ENCODE measurements around the gene PEX6. TPM values are rescaled to one million over a fixed set of nuclear protein-coding genes. Genes with fewer than 3 reads are reported as not detected.

PEX6 gene
- total and polyA plus RNA-seq, 2 of the 13 experiments (the other 11 are each of a cell fraction or from before 2014, with no cell fraction given) = 5.1 to 6.7 TPM

DNA sequence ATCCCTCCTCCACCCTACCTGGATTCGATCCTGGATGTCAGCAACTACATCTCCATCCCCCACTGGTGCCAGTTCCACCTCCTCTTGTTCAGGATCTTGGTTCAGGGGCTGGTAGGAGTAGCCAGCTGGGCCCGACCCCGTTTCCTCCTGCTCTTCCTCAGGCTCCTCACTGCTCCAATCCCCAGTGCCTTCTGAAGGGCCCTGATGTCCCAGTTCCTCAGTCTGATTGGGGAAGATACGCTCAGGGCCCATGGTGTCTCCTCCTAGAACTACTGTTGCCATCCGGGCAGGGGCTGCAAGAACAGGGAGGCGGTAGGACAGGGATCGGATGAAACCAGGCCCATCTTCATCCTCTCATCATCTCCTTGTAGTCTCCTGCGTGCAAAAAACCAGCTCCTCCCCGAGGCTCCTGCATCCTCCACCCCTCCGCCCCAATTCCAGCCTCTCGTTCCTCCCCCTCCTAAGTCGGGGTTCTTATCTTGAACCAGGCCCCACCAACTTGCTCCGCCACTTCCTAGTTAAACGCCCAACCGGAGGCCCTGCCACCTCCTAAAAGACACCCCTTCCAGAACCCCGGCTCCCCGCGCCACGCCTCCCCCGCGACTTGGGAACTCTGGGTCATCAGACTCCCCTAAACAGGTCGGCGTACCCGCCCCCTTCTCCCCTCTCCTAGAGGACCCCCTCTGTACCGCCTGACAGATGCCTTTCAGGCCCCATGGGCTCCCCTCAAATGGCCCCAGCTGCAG is 34.3 kb upstream of the PEX6 start (continued):
- TF ChIP-seq POLR2AphosphoS5 (IDR thresholded peaks at IDR 0.05; ENCODE audit: low read depth, low read length) (peak; percentile 7; the same call in 1 of the 2 replicates), TRIM24 (CRISPR knock-in tag; IDR thresholded peaks at IDR 0.05) (no peak), NFKB2 (CRISPR knock-in tag; IDR thresholded peaks at IDR 0.05; ENCODE audit: borderline replicate concordance) (0 out of 2 replicates have a peak, but pooled peaks have one; percentile 21), ZNF446 (CRISPR knock-in tag; IDR thresholded peaks at IDR 0.05) (0 out of 2 replicates have a peak, but pooled peaks have one; percentile 6), GLI4 (CRISPR knock-in tag; IDR thresholded peaks at IDR 0.05; ENCODE audit: borderline replicate concordance) (0 out of 2 replicates have a peak, but pooled peaks have one; percentile 69), JARID2 (CRISPR knock-in tag; IDR thresholded peaks at IDR 0.05; ENCODE audit: insufficient replicate concordance) (peak; percentile 22), ZNF225 (CRISPR knock-in tag; IDR thresholded peaks at IDR 0.05) (0 out of 2 replicates have a peak, but pooled peaks have one; percentile 39), ZNF772 (CRISPR knock-in tag; IDR thresholded peaks at IDR 0.05) (0 out of 2 replicates have a peak, but pooled peaks have one; percentile 36), ZNF891 (CRISPR knock-in tag; IDR thresholded peaks at IDR 0.05) (0 out of 2 replicates have a peak, but pooled peaks have one; percentile 34), NFATC3 (CRISPR knock-in tag; IDR thresholded peaks at IDR 0.05) (0 out of 2 replicates have a peak, but pooled peaks have one; percentile 18), ZNF788 (CRISPR knock-in tag; IDR thresholded peaks at IDR 0.05; ENCODE audit: borderline replicate concordance) (0 out of 2 replicates have a peak, but pooled peaks have one; percentile 14), ZC3H13 (CRISPR knock-in tag; IDR thresholded peaks at IDR 0.05) (peak; percentile 46; the same call in 1 of the 2 replicates), NR2F6 (IDR thresholded peaks at IDR 0.05) (no peak), NR2F6 (CRISPR knock-in tag; IDR thresholded peaks at IDR 0.05) (no peak), KDM5A (IDR thresholded peaks at IDR 0.05; ENCODE audit: borderline replicate concordance, low read length) (peak; percentile 69; the same call in 1 of the 2 replicates), YY1 (IDR thresholded peaks at IDR 0.05; ENCODE audit: insufficient read depth, insufficient replicate concordance, low read depth, low read length) (peak; percentile 0), ZNF329 (CRISPR knock-in tag; IDR thresholded peaks at IDR 0.05; ENCODE audit: low read depth) (0 out of 2 replicates have a peak, but pooled peaks have one; percentile 45)
- TF ChIP-seq, protein P1, sequence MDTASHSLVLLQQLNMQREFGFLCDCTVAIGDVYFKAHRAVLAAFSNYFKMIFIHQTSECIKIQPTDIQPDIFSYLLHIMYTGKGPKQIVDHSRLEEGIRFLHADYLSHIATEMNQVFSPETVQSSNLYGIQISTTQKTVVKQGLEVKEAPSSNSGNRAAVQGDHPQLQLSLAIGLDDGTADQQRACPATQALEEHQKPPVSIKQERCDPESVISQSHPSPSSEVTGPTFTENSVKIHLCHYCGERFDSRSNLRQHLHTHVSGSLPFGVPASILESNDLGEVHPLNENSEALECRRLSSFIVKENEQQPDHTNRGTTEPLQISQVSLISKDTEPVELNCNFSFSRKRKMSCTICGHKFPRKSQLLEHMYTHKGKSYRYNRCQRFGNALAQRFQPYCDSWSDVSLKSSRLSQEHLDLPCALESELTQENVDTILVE (CRISPR knock-in tag; IDR thresholded peaks at IDR 0.05) = no peak
- TF ChIP-seq, protein P2, sequence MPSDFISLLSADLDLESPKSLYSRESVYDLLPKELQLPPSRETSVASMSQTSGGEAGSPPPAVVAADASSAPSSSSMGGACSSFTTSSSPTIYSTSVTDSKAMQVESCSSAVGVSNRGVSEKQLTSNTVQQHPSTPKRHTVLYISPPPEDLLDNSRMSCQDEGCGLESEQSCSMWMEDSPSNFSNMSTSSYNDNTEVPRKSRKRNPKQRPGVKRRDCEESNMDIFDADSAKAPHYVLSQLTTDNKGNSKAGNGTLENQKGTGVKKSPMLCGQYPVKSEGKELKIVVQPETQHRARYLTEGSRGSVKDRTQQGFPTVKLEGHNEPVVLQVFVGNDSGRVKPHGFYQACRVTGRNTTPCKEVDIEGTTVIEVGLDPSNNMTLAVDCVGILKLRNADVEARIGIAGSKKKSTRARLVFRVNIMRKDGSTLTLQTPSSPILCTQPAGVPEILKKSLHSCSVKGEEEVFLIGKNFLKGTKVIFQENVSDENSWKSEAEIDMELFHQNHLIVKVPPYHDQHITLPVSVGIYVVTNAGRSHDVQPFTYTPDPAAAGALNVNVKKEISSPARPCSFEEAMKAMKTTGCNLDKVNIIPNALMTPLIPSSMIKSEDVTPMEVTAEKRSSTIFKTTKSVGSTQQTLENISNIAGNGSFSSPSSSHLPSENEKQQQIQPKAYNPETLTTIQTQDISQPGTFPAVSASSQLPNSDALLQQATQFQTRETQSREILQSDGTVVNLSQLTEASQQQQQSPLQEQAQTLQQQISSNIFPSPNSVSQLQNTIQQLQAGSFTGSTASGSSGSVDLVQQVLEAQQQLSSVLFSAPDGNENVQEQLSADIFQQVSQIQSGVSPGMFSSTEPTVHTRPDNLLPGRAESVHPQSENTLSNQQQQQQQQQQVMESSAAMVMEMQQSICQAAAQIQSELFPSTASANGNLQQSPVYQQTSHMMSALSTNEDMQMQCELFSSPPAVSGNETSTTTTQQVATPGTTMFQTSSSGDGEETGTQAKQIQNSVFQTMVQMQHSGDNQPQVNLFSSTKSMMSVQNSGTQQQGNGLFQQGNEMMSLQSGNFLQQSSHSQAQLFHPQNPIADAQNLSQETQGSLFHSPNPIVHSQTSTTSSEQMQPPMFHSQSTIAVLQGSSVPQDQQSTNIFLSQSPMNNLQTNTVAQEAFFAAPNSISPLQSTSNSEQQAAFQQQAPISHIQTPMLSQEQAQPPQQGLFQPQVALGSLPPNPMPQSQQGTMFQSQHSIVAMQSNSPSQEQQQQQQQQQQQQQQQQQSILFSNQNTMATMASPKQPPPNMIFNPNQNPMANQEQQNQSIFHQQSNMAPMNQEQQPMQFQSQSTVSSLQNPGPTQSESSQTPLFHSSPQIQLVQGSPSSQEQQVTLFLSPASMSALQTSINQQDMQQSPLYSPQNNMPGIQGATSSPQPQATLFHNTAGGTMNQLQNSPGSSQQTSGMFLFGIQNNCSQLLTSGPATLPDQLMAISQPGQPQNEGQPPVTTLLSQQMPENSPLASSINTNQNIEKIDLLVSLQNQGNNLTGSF (CRISPR knock-in tag; IDR thresholded peaks at IDR 0.05) = no peak
- TF ChIP-seq, protein P3, sequence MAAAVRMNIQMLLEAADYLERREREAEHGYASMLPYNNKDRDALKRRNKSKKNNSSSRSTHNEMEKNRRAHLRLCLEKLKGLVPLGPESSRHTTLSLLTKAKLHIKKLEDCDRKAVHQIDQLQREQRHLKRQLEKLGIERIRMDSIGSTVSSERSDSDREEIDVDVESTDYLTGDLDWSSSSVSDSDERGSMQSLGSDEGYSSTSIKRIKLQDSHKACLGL (CRISPR knock-in tag; IDR thresholded peaks at IDR 0.05) = no peak

Measured in HepG2 (cell line).